Activated CD4-positive, CD25-positive, alpha-beta regulatory T cell treated with anti-CD3 and anti-CD28 coated beads, Interleukin-2, amount 50 U/mL, for 72 hours (primary cell): ENCODE data around the gene MAD1L1.

Experiments used
- DNase-seq: peaks from one replicate; pipeline ENCODE4 v3.0.0; 2021

MAD1L1 gene

DNA sequence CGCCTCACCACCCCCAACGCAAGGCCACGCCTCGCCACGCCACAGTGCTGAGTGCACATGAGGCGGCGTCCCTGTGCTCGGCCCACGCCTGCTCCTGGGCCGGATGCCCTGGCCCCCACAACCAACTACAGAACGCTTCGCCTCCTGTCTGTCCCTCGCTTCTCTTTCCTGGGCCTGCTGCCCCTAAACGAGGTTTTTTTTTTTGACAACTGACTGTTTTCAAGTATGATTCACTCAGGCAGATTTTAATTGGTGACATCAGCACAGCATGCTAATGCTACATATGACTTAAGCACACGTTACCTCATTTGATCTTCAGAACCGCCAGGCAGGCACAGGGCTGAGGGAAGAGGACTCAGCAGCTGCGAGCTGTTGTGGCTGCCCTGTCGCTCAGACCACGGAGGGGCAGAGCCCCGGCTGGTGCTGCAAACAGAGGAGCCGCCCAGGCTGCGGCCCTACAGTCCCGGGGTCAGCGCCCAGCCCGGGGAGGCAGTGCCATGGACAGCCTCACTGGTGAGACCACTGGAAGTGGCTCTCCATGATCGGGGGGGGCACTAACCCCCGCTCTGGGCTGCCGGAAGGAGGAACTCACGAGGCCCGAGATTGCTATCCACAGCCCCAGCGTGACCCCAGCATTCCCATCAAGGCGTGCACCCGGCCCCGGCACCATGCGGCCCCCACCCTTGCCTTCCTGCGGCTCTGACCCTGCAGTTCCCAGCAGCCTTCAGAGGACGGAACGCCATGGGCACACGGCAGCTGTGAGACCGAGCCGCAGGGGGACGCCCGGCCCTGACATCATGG lies 212.8 kb downstream of the MAD1L1 start:
- no peak for DNase-seq

DNA sequence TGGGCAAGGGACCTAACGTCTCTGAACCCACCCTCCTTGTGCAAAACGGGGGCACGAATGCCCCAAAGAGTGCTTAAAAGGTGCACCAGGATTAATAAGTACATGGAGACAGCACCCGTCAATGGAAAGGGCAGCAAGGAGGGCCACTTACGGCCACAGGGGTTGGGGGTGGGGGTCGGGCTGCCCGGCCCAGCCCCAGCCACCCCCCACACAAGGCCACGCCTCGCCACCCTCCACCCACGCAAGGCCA lies 213.4 kb downstream of the MAD1L1 start:
- DNase-seq = no peak

- no peak for DNase-seq
Observed at GRCh38 chr7:2018569-2019460, 213.9 kb downstream of the MAD1L1 start.

DNA sequence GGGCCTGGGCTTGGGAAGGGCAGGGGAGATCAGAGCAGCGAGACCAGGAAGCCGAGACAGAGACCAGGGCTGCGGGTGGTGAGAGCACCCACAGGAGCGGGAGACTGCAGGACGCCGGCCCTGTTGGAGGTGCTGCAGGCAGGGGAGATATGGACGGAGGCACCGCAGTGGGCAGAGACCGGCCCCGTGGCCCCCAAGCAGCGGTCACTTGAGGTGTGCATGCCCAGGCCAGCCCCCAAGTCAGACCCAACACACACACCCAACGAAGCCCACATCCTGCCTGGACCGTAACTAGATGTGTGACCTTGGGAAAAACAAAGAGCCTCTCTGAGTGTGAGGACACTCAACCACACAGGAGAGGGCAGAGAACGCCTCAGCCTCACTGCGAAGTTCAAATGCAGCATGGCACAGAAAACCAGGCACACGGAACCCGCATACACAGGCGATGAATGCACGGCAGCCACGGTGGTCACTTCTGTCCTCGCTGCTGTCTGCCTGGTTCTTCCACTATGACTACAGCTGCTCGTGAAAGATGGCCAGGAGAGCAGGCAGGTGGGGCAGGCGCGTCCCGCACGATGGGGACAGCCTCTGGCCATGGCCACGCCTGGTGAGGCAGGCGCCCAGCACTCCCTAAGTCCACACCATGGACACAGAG lies 214.7 kb downstream of the MAD1L1 start:
- DNase-seq = no peak

DNA sequence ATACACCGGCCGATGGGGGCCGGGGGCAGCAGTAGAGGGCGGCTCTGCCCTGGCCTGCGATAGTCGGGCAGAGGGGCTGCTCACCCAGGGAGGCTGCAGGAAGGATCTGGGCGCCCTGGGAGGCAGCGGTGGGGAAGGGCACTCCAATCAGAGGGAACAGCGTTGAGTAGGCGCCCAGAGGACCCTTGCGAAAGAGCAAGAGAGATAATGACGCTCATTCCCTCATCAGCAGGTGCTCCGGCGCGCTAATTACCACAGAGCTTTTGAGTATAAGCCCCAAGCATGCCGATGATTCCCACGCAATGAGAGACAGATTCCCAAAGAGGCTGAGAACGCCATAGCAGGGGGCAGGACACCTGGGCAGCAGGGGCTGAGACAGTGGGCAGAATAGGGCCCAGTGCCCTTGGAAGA lies 215.3 kb downstream of the MAD1L1 start:
- no peak for DNase-seq

- DNase-seq = no peak
Observed at GRCh38 chr7:2016761-2017480, 215.8 kb downstream of the MAD1L1 start.

DNA sequence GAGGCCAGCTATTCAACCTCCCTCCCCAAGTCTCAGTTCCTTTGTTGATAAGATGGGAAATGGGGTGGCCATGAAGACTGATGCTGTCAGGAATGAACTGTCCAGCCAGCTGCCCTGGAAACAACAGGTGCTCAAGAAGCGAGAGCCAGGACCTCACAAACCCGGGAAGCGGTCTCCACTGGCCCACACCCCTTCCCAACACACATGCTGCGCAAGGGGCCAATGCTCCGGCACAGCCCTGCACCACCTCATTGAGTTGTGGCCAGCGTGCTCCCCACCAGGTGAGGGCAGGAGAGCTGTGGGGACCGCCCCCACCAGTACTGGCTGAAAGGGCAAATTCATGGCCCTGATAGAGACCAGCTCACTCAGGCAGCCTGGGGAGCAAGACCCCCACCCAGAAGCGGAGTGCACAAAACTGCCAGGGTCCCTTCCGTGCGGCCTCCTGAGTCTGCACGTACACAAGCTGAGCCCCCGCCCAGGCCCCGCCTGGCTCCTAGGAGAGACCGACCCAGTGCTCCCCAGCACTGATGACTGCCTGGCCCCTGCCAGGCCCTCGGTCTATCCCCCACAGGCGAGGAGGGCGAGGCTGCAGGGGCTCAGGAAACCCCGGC lies 216.6 kb downstream of the MAD1L1 start:
- DNase-seq = no peak

DNA sequence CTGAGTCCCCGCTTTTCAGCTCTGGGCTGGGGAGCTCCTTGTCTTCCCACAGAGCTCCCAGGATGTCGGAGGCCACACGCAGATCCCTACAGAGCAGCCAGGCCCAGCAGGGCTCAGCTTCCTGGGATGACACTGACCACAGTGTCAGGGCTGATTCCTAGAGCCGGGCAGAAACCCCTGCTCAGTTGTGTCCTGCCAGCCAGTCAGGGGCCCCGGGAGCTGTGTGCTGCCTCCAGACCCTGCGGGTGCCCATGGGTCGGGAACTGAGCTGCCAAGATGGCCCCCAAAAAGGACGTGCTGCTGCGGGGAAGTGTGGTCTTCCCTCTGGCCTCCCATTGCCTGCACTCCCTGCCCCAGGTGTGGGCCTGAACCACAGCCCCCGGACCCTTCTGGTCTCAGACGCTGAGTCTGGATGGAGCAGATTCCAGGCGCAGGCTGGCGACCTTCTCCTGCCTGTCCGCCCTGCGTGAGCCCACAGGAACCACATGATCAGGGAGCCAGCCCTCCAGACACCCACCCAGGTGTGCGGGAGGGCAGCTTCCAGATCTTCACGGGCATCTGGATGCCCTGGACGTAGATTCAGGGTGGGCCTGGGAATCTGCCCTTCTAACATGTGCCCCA lies 217.4 kb downstream of the MAD1L1 start:
- no peak for DNase-seq

DNA sequence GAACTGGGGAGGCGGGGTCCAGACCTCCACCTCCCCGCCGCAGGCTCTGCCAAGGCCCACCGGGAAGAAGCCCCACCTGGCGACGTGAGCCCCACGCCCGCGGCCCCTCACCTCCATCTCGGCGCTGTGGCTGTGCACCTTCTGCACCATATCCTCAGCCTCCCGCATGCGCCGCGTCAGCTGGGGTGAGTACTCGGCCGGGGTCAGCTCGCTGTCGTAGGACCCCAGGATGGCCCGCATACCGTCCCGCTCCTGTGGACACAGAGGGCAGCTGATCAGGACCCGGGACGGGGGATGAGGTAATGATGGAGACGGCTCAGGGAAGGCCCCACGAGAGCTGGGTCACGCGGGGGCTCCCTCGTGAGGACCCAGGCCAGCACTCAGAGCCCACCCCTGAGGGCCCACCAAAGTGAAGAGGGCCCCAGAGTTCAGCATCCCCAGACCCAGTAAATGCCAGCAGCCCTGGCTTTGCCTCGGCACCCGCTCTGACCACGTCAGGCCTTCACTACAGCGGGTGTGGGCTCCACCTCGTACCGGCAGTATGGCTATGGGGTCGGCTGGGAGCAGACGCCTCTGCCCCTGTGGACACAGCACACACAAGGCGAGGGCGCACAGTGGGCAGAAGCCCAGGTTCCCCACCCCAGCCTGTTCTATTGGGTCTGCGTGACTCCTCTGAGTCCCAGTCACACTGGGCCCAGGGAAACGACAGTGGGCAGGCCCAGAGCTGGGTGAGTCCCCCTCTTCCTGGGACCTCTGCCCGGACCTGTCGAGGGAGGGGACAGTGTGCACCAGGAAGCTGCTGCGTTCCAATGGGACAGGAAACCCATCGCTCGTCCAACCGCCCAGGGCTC lies 218.1 kb downstream of the MAD1L1 start:
- DNase-seq = no peak

GRCh38 chr7:2013381-2014311 lies 219.1 kb downstream of the MAD1L1 start:
- no peak for DNase-seq

GRCh38 chr7:2012981-2013380 lies 219.8 kb downstream of the MAD1L1 start:
- DNase-seq = no peak

DNA sequence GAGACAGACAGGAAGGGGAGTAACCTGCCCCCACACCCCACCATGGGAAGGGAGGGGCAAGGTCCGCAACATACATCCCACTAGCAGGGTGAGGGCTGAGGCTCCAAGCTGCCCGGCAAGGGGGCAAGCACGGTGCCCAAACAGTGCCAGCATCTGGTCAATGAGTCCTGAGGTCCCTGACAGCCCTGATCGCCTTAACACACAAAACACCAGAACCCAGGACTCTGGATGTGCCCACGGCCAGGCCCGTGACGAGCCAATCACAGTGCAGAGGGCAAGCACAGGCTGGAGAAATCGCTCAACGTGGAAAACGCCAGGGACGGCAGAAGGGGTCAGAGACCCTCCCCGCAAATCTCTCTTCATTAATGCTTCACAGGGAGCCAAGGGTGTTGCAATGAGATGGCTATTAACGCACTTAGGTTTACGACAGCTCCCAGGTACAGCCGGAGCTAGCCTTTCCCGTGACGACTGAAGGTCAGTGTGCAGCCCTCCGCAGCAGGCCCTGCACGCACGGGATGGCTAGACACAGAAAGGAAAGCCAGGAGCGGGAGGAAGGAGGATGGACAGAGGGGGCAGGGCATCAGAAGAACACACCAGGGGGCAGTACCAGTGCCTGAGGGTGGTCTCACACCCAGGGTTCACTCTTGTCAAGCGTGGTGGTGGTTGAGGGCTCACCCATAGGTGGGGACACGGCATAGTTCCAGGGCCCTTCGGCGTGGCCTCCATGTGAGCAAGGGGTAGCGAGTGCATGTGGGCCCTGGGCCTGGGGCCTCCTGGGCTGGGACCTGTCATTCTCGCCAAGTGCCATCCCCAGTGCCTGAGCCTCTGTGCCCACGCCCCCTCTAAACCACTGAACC lies 220.5 kb downstream of the MAD1L1 start:
- no peak for DNase-seq

DNA sequence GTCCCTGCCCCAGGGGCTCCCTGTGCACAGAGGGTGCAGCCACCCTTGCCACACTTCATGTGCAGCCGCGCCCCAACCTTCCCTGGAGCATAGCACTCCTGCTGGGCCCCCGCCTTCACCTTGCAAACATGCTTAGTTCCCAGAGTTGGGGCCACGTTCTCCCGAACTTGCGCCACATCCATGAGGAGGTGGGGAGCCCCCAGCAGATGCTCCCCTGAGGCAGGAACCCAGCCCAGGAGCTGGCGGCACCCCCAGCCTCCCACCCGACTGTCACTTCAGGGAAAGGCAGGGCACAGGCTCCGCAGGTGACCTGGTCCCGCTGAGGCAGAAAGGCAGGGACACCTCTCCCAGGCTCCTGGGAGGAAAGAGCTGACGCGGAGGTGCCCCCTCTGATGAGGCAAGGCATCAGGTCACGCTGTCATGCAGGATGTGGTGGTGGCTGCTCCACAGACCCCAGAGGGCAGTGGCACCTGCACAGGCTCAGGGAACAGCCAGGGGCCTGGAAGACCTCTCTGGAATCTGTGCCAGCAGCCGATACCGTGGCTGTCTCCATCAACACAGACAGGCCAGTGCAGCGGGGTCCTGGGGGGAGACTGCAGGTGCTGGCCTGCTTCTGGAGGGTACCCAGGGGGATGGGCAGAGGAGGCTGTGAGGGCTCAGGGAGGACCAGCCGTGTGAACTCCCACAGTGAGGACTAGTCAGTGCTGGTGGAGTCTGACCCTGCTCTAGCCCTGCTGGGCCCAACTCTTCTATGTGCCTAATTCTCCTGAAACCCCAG lies 221.3 kb downstream of the MAD1L1 start:
- no peak for DNase-seq

- DNase-seq = no peak
Observed at GRCh38 chr7:2010551-2011265, 222.0 kb downstream of the MAD1L1 start.

DNA sequence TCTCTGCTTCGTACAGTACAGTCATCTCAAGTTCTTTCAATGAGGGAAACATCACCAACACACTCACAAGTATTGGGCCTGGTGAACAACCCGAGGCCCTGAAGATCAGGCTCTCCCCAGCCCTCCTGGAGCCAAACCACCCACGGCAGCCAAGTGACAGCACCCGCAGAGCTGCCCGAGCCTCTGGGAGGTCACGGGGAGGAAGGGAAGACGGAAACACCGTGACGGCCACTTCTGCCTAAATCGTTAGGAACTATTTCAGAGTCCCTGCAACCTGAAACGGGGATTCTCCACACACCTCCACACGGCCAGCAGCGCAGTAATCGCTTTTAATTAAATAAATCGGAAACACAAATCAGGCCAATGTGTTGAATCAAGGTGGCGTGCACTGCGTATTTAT lies 222.6 kb downstream of the MAD1L1 start:
- no peak for DNase-seq

GRCh38 chr7:2009541-2010001 lies 223.2 kb downstream of the MAD1L1 start:
- DNase-seq = no peak

- DNase-seq = no peak
Observed at GRCh38 chr7:2008936-2009540, 223.7 kb downstream of the MAD1L1 start.
